HEK293T (cell line): Measurements from ENCODE around the gene PNISR.

Source experiments
- ARNT ChIP-seq: fragments of 450-650 bp; IDR thresholded peaks from 2 replicates; pipeline ENCODE4 v1.6.1; 2017; ENCODE audit warnings: mild to moderate bottlenecking
- BHLHE40 ChIP-seq: fragments of 450-650 bp; IDR thresholded peaks from 2 replicates; pipeline ENCODE4 v1.6.1; 2016; ENCODE audit warnings: mild to moderate bottlenecking, moderate library complexity, borderline replicate concordance
- ELF4 ChIP-seq: fragments of 450-650 bp; IDR thresholded peaks from 2 replicates; pipeline ENCODE4 v1.6.1; 2017; ENCODE audit warnings: antibody characterized with exemption
- FOXA1 ChIP-seq: fragments of 450-650 bp; IDR thresholded peaks from 2 replicates; pipeline ENCODE4 v1.6.1; 2016; ENCODE audit warnings: mild to moderate bottlenecking
- FOXK2 ChIP-seq: fragments of 450-650 bp; IDR thresholded peaks from 2 replicates; pipeline ENCODE4 v1.6.1; 2016; ENCODE audit warnings: mild to moderate bottlenecking
- FOXM1 ChIP-seq: fragments of 450-650 bp; IDR thresholded peaks from 2 replicates; pipeline ENCODE4 v1.6.1; 2017; ENCODE audit warnings: mild to moderate bottlenecking, borderline replicate concordance
- LEF1 ChIP-seq: fragments of 450-650 bp; IDR thresholded peaks from 2 replicates; pipeline ENCODE4 v1.6.1; 2017; ENCODE audit warnings: mild to moderate bottlenecking, borderline replicate concordance
- NFRKB ChIP-seq: fragments of 450-650 bp; IDR thresholded peaks from 2 replicates; pipeline ENCODE4 v1.6.1; 2016; ENCODE audit warnings: mild to moderate bottlenecking, moderate library complexity
- PKNOX1 ChIP-seq: fragments of 450-650 bp; IDR thresholded peaks from 2 replicates; pipeline ENCODE4 v1.6.1; 2016
- SP1 ChIP-seq: fragments of 450-650 bp; IDR thresholded peaks from 2 replicates; pipeline ENCODE4 v1.6.1; 2017
- SUZ12 ChIP-seq: fragments of 450-650 bp; IDR thresholded peaks from 2 replicates; pipeline ENCODE4 v1.6.1; 2016; ENCODE audit warnings: mild to moderate bottlenecking
- TARDBP ChIP-seq: fragments of 450-650 bp; IDR thresholded peaks from 2 replicates; pipeline ENCODE4 v1.6.1; 2016
- ZNF384 ChIP-seq: fragments of 450-650 bp; IDR thresholded peaks from 2 replicates; pipeline ENCODE4 v1.6.1; 2016

GRCh38 chr6:99432877-99433276, 7.8 kb upstream of the PNISR start:
- TF ChIP-seq SP1 (no peak), FOXM1 (no peak), SUZ12 (no peak), ZNF384 (no peak), BHLHE40 (no peak), PKNOX1 (no peak), ARNT (no peak), ELF4 (no peak), FOXA1 (no peak), LEF1 (no peak), FOXK2 (no peak), NFRKB (no peak), TARDBP (no peak)
